Measurements from ENCODE around the gene SLC7A1.

DNA sequence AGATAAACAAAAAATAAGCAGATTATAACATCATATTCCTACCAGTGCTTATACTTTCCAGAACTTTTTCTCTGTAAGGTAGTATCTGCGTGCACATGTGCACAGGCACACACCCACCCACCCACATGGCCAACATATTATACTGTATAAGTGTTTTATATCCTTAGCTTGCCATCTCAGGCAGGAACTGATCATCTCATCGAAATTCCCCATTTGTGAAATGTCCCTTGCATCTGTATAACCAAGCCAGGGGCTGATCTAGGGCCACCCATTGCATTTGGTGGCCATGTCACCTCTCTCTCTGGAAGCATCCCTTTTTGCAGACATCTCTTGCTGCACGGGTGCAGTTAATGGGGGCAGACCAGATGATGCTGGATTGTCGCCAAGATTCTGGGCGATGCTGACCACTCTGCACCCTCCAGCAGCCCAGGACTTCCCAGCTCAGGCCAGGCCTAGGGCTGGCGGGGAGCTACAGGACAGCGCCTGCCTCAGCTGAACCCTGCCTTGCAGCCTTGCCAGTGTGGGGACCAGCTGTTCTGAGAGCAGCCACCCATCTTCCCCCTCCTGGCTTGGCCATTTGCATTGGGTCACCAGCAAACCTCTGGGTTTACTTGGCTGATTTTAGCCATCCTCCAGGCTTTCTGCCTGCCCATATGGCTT, 95.9 kb downstream of the SLC7A1 start:
- TF ChIP-seq, protein P1, sequence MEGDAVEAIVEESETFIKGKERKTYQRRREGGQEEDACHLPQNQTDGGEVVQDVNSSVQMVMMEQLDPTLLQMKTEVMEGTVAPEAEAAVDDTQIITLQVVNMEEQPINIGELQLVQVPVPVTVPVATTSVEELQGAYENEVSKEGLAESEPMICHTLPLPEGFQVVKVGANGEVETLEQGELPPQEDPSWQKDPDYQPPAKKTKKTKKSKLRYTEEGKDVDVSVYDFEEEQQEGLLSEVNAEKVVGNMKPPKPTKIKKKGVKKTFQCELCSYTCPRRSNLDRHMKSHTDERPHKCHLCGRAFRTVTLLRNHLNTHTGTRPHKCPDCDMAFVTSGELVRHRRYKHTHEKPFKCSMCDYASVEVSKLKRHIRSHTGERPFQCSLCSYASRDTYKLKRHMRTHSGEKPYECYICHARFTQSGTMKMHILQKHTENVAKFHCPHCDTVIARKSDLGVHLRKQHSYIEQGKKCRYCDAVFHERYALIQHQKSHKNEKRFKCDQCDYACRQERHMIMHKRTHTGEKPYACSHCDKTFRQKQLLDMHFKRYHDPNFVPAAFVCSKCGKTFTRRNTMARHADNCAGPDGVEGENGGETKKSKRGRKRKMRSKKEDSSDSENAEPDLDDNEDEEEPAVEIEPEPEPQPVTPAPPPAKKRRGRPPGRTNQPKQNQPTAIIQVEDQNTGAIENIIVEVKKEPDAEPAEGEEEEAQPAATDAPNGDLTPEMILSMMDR (IDR thresholded peaks at IDR 0.05; ENCODE audit: low read depth, low read length), result no peak
- TF ChIP-seq POLR2A (IDR thresholded peaks at IDR 0.05; ENCODE audit: extremely low read depth, insufficient read length) (no peak), MAX (IDR thresholded peaks at IDR 0.05; ENCODE audit: low read depth, low read length) (no peak), MYC (IDR thresholded peaks at IDR 0.05; ENCODE audit: low read depth, low read length) (no peak)

Data from NB4 (cell line).